Stimulated activated CD4-positive, alpha-beta T cell treated with anti-CD3 and anti-CD28 coated beads, Interleukin-15, amount 100 ng/mL, for 1 hour (primary cell): ENCODE data around the gene FAM156A.
"Not testable (repeated sequence)": the region's sequence is repeated elsewhere in the genome, so short reads cannot be mapped to it uniquely, and the experiment has no call there.

Experiments
- DNase-seq, 2 donors: peaks; one replicate each; pipeline ENCODE4 v3.0.0-alpha.2; 2020; ENCODE audit warnings: low read depth in 1 of 2, low spot score in 1 of 2

The FAM156A gene

DNA sequence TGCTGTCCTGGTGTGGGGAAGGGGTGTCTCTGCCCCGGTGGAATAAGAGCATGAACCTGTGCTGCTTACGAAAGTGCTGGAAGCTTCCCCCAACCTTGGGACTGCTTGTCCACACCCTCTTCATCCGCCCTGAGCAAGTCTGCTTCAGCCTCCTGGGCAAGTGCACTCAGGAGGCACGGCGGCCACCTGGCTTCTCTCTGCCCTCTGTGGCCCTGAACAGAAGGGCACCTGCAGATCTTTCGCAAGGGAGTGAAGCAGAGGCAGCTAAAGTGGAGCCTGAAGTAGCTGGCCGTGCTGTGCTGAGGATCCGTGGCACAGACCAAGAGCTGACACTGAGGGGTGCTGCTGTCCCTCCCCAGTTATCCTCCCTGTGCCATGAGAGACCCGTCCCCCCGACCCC is 9.6 kb upstream of the FAM156A start:
- not testable (repeated sequence) for DNase-seq

DNA sequence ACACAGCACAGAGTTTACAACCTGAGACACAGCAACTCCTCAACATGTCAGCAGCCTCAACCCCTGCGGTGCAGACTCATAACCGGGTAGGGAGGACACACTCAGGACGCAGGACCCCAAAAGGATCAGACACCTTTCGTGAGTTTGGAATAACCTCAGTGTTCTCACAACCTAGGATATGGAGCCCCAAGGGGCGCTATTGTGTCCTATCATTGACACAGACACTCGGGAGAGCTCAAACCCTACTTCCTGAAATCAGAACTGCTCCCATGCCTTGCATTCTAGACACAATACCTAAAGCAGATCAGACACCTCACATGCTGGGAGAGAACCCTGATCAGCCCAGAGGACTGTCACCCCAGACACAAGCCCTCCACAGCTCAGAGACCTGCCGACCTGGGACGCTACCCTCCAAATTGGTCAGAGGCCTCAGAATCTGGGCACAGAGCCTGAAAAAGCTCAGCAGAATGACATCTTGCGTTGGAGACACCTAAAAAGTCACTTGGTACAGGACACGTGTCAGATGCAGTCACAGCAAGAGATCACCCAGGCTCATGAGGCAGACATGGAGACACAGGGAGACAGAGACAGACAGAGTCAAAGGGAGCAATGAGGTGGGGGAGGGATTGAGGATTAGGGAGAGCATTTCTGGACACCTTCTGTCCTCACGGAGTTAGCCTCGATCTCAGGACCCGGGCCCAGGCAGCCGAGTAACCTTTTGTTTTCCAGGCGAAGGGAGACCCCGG is 8.8 kb upstream of the FAM156A start:
- not testable (repeated sequence) for DNase-seq

- not testable (repeated sequence) for DNase-seq
Measured at GRCh38 chrX:52958961-52959360, 643 bp upstream of the FAM156A start.

GRCh38 chrX:52949884-52950283 is 8.4 kb downstream of the FAM156A start:
- DNase-seq = not testable (repeated sequence)

DNA sequence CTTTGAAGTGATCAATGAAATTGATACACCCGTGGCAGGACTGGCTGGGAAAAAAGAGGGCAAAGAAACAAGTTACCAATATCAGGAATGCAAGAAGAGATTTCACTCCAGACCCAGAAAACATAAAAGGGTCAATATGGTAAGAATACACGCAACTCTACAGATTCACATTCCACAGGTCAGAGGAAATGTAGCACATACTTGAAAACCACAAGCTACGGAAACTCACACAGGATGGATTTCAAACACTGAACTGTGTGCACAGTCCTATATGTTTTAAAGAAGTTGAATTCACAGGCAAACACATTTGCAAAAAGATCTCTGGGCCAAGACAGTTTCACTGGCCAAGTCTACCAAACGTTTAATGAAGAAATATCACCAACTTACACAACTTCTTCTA is 9.0 kb downstream of the FAM156A start:
- DNase-seq = not testable (repeated sequence)

GRCh38 chrX:52948265-52948664 is 10.1 kb downstream of the FAM156A start:
- DNase-seq = not testable (repeated sequence)

DNA sequence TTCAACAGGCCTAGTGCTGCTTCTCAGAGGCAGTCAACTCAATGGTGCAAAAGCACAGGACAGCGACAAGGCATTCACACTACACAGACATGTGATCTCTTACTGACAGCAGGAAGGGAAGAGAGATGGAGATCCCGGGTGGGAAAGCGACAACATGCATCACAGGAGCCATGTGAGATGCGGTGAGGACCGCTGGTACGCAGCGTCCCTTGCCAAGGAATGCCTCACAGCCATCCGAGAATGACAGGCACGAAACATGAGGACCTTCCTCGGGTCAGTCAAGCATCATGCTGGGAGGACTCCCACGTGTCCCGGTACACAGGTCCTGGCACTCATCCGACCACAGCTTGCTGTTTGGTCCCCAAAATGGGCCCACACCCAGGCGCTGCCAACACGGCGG is 10.8 kb downstream of the FAM156A start:
- DNase-seq = not testable (repeated sequence)

- DNase-seq = not testable (repeated sequence)
Measured at GRCh38 chrX:52945838-52946494, 12.4 kb downstream of the FAM156A start.

- not testable (repeated sequence) for DNase-seq
Measured at GRCh38 chrX:52941728-52942127, 16.6 kb downstream of the FAM156A start.

DNA sequence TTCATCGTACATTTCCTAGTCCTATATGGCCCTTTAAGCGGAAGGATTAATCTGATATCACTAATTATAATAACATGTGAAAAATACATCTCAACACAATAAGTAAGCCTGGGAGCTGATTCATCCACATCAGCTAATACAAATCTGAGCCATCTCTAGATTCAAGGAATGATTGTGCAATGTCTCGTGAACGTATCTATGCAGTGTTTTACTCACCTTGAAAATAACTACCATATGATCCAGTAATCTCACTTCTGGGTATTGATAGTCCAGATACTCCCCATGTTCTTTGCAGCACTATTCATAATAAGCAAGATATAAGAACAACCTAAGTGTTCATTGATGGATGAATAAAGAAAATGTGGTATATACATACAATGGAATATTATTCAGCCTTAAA is 17.6 kb downstream of the FAM156A start:
- not testable (repeated sequence) for DNase-seq

DNA sequence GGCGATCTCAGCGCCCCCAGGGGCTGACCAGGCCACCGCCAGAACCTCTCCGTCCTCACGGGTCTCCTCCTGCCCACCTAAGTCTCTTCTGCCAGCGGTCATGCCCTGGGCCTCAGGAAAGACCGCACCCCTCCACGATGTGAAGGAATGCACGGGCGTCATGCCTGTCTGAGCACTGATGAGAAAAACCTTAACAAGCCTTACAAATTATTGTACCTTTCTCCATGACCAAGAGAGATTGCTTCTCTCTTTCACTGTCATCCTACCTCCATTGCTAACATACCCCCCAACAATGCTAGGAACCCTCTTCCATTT is 22.9 kb downstream of the FAM156A start:
- not testable (repeated sequence) for DNase-seq

GRCh38 chrX:52934704-52935469 is 23.4 kb downstream of the FAM156A start:
- DNase-seq = peak; percentile 73 to 76

GRCh38 chrX:52933976-52934703 is 24.2 kb downstream of the FAM156A start:
- no peak for DNase-seq

DNA sequence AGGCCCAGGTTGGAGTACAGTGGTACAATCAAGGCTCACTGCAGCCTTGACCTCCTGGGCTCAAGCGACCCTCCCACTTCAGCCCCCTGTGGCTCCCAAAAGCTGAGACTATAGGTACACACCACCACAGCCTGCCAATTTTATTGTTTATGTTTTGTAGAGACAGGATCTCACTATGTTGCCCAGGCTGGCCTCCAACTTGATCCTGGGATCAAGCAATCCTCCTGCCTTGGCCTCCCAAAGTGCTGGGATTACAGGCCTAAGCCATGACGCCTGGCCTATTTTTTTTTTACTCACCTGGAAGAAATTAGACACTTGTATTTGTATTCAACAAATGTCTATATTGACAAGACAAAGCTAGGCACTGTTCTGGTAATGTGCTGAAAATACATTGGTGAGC is 25.1 kb downstream of the FAM156A start:
- DNase-seq = no peak

DNA sequence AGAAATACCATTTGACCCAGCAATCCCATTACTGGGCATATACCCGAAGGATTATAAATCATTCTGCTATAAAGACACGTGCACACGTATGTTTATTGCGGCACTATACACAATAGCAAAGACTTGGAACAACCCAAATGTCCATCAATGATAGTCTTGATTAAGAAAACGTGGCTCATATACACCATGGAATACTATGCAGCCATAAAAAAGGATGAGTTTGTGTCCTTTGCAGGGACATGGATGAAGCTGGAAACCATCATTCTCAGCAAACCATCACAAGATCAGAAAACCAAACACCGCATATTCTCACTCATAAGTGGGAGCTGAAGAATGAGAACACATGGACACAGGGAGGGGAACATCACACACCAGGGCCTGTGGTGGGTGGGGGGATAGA is 28.1 kb downstream of the FAM156A start:
- not testable (repeated sequence) for DNase-seq

DNA sequence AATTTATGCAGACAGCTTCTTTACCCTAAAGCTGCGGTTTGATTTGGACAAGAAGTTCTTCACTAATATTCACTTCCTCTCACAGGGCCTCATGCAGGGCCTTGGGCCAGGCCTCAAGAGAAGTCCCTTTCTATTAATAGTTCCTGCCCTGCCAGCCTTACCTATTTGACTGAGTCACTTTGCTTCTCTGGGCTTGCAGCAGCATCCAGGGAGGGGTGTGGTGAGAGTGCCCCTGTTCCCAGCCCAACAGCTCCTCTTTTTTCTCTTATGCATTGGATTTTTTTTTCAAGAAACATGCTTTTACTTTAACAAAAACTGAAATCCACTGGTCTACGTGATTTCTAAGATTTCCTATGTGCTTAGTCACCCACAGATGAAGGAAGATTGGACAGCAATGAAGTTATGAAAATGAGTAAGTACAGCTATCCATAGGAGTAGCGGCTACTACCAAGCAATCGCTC is 34.5 kb downstream of the FAM156A start:
- DNase-seq = no peak

DNA sequence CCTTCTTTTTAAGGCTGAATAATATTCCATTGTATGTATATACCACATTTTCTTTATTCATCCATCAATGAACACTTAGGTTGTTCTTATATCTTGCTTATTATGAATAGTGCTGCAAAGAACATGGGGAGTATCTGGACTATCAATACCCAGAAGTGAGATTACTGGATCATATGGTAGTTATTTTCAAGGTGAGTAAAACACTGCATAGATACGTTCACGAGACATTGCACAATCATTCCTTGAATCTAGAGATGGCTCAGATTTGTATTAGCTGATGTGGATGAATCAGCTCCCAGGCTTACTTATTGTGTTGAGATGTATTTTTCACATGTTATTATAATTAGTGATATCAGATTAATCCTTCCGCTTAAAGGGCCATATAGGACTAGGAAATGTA is 43.6 kb downstream of the FAM156A start:
- not testable (repeated sequence) for DNase-seq

GRCh38 chrX:52913681-52914080 is 44.6 kb downstream of the FAM156A start:
- DNase-seq = not testable (repeated sequence)

- DNase-seq = not testable (repeated sequence)
Measured at GRCh38 chrX:52909313-52909969, 48.9 kb downstream of the FAM156A start.

DNA sequence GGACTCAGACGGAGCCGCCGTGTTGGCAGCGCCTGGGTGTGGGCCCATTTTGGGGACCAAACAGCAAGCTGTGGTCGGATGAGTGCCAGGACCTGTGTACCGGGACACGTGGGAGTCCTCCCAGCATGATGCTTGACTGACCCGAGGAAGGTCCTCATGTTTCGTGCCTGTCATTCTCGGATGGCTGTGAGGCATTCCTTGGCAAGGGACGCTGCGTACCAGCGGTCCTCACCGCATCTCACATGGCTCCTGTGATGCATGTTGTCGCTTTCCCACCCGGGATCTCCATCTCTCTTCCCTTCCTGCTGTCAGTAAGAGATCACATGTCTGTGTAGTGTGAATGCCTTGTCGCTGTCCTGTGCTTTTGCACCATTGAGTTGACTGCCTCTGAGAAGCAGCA is 50.4 kb downstream of the FAM156A start:
- DNase-seq = not testable (repeated sequence)

DNA sequence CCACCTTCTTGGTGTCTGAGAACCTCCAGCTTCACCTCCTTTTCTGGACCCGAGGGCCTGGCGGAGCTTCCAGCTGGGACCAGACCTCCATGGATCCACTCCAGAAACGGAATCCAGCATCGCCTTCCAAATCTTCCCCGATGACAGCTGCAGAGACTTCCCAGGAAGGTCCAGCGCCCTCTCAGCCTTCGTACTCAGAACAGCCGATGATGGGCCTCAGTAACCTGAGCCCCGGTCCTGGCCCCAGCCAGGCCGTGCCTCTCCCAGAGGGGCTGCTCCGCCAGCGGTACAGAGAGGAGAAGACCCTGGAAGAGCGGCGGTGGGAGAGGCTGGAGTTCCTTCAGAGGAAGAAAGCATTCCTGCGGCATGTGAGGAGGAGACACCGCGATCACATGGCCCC is 51.2 kb downstream of the FAM156A start:
- not testable (repeated sequence) for DNase-seq
